Esophagus squamous epithelium (tissue), 4 donors: ENCODE data around the gene GAS2L2.

Source experiments
- CTCF ChIP-seq, 6 experiments: fragments of 450-650 bp in 4 of 6; fragments of 200-600 bp in 2 of 6; sonication (generic) in 2 of 6; IDR thresholded peaks; one replicate each; pipeline ENCODE4 v1.5.1; 2016 to 2019; ENCODE audit warnings: antibody characterized with exemption in 6 of 6, mild to moderate bottlenecking in 4 of 6, moderate library complexity in 4 of 6
- POLR2A ChIP-seq, 4 donors: fragments of 450-650 bp; IDR thresholded peaks; one replicate each; pipeline ENCODE4 v1.6.1; 2017; ENCODE audit warnings: antibody characterized with exemption in 4 of 4, mild to moderate bottlenecking in 4 of 4, moderate library complexity in 3 of 4

GRCh38 chr17:35745246-35745645 is 7.8 kb downstream of the GAS2L2 start:
- TF ChIP-seq CTCF (IDR thresholded peaks at IDR 0.05) (no peak), POLR2A (IDR thresholded peaks at IDR 0.05) (no peak)
